Tongue (tissue), 2 donors: ENCODE data around the gene CPT1B. TPM values are rescaled to one million over a fixed set of nuclear protein-coding genes. Genes with fewer than 3 reads are reported as not detected.
"Not testable (repeated sequence)": the region's sequence is repeated elsewhere in the genome, so short reads cannot be mapped to it uniquely, and the experiment has no call there.

Source experiments
- DNase-seq: peaks from one replicate; pipeline ENCODE4 v3.0.0-alpha.2; 2015
- total RNA-seq: library from RNA; depleted of rRNA; stranded (reverse); fragments of >200 nt; gene quantifications from one replicate; pipeline ENCODE4 v1.2.3, GENCODE V29; 2014

CPT1B gene
- total RNA-seq, 1 donor from 2014 or later = 57.4 TPM

DNA sequence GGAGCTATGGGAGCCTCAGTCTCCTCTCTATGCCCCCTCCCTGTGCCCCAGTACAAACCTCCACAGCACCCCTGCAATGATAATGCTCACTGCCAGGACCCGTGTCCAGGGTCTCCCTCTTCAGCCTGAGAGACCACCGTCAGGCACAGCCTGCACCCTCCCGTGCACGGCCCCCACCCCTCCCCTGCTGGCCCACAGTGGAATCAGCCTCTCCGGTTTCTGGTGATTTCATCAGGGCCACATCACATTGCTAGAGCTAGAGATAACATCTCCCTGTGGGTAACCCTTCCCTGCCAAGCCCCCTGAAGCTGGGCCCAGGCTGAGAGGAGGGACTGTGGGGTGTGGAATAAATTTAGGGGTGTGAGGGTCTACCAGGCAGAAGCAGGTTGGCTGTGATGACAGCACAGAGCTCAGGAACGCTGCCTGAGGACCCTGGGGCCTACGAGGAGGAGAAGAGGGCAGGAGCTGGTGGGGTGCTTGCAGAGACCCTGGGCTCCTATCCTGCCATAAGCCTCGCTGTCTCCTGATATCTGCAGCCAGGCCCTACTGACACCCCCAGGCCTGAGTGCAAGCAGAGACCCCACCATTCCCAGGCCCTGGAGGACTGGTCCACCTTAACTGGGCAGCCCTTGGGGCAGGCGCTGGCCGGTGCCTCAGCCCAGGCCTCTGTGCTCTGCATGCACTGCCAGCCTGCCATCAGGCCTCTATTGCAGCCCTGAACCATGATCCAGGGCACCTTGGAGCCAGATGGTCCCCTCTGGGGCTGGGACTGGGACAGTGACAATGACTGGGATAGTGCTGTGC is 32.5 kb downstream of the CPT1B start, which contains the start of gene KLHDC7B:
KLHDC7B (plus strand) TSS at position 378 of the 804 bp plus-strand sequence; CDS start at position 723, 345 bp downstream.
- DNase-seq = no peak

DNA sequence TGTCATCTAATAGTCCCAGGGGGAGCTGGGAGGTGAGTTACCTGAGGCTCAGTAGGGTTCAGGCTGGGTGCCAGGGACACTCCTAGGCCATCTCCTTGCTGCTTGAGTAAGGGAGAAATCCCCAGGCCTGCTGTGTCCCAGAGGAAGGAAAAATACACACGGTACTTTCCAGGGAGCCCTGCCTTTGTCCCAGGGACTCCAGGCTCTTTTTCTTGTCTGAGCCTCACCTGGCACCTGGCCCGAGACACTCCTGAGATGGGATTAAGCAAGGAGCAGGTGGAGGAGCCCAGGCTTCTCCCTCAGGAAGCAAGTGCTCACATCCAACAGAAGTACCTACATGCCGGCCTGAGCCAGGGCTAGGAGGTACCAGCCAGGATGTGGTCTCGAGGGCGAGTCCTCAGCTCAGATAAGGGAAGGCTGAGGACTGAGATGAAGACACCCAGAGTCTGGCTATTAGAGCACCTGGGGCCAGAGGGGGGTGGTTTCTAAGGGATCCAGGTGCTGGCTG is 33.4 kb downstream of the CPT1B start:
- no peak for DNase-seq

DNA sequence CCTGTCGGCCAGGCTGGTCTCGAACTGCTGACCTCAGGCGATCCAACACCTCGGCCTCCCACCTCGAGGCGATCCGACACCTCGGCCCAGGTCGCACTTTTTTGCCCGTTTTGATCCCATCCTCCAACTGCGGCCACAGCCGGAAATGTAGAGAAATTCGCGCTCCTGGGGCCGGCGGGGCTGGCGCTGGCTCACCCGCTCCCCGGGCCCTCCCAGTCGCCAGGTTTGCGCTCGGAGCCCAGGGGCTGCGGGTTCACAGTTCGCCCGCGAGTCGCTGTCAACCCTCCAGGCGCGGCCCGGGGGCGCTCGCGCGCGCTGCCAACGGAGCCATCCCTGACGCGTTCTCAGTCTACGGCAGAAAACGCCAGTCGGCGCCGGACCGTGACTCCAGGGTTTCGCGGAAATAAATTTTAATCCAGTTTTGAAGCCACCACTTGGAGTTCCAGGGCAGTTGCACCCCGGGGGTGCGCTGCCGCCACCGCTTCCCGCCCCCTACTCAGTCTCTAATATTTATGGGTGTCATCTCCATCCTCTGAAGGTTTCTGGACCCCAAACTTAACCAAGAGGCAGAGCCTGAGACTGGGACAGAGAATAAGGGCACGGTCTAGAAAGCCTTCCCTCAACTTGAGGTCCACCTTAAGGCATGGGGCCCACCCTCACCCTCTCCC is 34.0 kb downstream of the CPT1B start:
- peak; percentile 63 for DNase-seq

DNA sequence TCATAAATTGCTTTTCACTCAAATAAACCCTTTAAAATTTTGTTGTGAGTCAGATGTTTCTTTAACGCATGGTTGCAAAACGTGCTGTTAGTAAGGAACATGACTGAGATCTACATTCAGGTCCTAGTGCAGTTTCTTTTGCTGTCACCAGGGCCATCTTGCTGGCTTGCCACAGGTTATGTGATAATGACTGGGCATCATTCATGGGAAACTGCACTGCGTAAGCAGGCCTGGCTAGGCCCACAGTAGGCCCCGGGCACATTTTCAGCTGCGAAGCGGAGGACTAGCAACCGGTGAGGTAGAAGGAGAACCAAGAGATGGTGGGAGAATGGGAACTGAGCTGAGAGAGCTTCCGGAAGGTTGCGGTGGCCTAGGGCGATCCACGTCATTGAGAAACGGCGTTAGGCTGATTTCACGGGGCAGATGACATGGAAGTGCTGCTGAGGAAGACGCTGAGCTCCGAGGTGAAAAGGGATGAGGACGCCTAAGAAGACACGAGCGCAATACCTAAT is 35.8 kb downstream of the CPT1B start:
- no peak for DNase-seq

DNA sequence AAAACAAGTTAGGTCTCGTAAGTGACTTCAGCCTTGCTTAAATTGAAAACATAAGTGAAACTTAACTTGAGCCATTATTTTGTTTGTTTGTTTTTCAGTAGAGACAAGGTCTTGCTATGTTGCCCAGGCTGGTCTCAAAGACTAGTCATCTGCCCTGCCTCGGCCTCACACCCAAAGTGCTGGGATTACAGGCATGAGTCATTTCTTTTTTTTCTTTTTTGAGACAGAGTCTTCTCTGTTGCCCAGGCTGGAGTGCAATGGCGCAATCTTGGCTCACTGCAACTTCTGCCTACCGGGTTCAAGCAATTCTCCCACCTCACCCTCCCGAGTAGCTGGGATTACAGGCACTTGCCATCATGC is 36.6 kb downstream of the CPT1B start:
- not testable (repeated sequence) for DNase-seq

DNA sequence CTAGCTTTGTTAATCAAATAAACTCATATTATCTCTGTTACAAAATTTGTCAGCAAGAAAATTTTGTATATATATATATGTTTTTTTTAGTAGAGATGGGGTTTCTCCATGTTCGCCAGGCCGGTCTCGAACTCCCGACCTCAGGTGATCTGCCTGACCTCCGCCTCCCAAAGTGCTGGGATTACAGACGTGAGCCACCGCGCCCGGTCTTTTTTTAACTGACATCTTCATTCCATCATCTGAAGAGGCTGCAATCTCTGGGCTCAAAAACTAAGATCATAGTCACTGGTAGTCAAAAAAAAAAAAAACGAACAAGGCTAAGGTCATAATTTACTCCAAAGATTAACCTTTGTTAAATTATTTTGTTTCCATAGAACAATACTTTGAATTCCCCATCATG is 37.8 kb downstream of the CPT1B start:
- DNase-seq = no peak

DNA sequence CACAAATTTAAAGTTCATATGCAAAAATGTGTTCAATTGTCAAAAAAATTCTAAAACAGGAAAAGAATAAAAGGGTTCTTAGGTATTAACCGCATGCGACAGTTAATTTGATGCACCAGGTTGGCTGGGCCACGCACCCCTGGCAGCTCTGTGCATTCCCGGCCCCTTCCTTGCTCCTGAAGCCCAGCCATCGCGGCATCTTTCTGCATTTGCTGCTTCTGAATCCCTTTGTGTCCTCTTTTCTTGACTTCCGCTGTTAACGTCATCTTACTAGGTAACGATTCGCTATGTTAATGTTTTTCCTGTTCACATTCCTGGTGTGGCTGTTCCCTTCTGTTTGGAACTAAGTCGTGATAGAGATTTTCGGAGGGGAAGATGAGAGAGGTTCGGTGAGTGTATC is 40.5 kb downstream of the CPT1B start:
- no peak for DNase-seq

DNA sequence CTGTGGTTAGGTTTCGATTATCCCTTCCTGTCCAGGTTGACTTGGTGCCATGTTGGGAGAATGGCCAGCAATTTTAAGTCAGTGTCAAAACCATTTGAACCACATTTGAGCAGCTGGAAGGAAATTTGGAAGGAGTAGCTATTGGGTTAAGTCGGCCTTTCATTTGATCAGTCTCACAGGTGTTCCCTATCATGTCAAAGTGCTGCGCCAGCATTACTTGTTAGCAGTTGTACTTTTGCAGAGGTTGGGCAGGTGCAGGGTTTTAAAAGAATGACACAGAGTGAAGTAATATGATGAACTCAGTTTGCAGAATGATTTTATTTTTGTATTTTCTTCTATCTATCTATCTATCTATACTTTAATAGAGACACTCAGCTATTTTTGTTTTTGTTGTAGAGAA is 42.0 kb downstream of the CPT1B start:
- no peak for DNase-seq

DNA sequence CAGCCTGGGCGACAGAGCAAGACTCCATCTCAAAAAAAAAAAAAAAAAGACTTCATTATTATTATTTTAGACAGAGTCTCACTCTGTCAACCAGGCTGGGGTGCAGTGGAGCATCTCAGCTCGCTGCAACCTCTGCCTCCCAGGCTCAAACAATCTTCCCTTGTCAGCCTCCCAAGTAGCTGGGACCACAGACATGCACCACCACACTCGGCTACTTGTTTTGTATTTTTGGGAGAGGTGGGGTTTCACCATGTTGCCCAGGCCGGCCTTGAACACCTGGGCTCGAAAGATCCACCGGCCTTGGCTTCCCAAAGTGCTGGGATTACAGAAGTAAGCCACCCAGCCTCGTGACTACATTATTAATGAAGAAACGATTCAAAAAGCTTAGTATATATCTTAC is 43.1 kb downstream of the CPT1B start:
- no peak for DNase-seq

DNA sequence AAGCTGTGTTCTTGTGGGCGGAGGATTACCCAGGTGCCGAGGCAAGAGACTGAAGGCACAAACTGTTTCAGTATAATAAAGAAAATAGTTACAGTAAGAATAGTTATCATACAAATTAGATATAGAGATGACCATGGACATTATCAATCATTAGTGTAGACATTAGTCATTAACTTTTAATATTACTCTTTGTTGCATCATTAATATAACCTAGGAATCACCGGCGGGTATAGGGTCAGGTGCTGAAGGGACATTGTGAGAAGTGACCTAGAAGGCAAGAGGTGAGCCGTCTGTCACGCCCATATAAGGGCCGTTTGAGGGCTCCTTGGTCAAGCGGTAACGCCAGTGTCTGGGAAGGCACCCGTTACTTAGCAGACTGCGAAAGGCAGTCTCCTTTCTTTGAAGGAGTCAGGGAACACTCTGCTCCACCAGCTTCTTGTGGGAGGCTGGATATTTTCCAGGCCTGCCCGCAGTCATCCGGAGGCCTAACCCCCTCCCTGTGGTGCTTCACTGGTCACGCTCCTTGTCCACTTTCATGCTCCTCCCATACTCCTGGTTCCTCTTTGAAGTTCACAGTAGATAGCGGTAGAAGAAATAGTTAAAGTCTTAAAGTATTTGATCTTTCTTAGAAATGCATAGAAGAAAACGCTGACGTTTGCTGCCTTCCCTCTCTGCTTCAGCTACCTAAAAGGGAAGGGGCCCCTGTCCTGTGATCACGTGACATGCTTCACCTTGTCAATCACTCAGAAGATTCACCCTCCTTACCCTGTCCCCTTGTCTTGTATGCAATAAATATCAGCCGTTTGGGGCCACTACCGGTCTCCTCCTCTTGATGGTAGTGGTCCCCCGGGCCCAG is 44.1 kb downstream of the CPT1B start:
- DNase-seq = not testable (repeated sequence)

DNA sequence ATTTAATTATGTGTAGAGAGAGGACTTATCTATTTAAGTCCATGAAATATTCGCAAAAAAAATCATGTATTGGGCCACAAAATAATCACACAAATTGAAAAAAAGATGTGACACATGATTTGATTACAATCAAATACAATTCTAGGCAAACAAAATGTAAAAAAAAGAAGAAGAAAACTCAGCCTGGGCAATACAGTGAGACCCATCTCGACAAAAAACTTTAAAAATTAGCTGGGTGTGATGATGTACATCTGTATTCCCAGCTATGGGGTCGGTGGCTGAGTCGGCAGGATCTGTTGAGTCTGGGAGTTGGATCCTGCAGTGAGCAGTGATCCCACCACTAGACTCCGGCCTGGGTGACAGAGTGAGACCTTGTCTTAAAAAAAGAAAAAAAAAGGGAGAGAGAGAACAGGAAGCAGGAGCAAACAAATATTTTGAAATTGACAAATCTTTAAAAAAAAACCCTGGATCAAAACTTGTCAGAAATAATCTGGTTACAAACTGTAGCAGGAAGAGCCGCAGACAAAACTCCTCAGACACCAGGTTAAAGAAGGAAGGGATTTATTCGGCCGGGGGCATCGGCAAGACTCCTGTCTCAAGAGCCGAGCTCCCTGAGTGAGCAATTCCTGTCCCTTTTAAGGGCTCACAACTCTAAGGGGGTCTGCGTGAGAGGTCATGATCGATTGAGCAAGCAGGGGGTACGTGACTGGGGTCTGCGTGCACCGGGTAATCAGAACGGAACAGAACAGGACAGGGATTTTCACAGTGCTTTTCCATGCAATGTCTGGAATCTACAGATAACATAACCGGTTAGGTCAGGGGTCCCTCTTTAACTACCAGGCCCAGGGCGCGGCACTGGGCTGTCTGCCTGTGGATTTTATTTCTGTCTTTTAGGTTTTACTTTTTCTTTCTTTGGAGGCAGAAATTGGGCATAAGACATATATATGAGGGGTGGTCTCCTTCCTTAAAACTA is 45.1 kb downstream of the CPT1B start:
- no peak for DNase-seq

DNA sequence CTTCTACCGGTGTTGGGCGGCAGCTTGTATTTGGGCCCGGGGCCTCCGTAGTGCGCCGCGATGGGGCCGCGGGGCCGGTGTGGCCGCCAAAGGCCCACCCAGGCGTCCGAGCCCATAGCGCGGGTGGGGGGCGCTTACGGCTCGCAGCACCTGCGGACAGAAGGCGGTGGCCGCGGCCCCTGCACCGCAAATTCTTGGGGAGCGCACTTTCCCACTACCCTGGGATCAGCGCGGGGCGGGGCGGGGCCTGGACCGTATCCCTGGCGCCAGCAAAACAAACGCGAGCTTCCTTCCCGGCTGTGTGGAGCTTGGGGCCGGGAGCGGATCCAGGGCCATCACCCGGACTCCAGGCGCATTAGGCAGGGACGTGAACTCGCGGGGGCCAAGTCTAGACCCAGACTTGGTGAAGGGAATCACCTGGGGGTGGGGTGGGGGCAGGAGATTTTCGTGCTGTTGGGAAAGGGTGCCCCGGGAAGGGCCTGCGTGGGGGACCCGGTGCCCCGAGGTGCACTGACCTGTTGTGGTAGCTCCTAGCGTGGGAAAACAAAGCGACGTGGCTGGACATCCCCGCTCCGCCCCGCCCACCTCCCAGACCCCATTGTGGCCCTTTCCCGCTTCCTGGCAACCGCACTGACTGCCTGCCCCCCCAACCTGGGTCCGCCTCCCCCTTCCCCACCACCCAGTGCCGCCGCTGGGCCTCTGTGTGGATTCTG is 46.1 kb downstream of the CPT1B start:
- DNase-seq = peak; percentile 78

DNA sequence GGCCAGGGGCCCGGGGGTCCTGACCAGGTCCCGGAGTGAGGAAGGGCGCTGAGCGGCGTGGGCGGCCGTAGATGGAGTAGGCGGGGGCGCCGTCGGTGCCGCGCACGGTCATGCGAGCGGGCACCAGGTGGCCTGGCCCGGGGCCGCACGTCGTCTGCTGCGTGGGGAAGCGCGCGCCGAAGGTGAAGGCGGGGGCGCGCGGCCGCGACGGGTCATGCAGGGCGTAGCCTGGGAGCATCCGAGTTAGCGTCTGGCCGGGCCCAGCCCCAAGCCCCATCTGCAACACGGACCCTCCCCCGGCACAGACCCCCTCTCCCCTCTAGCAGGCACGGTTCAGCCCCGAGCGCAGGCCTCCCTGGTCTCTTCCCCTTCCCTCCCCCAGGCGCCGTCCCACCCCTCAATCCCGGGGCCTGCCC is 46.7 kb downstream of the CPT1B start:
- DNase-seq = no peak

DNA sequence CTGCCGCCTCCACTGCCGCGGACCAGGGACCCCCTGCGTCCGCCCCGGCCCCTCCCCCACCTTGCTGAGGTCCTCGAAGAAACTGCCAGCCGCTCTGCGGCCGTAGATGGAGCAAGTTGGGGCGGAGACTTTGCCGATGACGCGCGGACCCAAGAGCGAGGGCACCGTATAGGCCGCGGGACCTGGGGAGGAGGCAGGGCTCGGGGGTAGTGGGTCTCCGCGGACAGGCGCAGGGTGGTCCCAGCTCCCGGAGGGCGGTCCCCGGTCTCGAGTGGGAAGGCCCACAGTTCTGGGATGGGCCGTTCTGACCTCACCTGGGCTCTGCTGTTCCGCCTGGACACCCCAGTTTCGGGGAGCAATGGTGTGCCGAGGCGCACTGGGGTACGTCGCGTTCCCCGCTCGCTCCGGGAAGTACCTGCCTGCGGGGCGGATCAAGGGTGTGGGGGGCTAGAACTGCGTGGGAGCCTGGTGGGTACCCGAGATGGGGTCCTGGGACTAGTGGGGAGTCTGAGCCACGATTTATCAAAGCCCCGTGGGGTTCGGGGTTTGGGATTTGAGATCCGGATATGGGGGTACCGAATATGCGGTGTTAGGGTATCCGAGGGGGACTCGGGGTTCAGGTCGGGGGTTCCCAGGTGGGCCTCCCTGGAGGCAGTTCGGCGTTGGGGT is 47.2 kb downstream of the CPT1B start:
- peak; percentile 72 for DNase-seq

DNA sequence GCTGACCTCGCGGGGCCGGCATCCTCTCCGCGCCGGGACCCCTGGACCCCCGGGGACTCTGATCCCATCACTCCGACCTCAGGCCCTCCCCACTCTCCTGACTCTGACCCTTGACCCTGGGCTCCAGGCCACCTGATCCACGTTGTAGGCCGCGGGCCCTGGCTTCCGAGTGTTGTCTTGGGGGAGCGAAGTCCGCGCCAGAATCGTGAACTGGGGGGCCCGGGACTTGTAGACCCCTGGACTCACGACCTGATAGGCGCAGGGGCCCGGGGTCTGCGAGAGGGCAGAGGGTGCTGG is 47.7 kb downstream of the CPT1B start:
- DNase-seq = no peak

DNA sequence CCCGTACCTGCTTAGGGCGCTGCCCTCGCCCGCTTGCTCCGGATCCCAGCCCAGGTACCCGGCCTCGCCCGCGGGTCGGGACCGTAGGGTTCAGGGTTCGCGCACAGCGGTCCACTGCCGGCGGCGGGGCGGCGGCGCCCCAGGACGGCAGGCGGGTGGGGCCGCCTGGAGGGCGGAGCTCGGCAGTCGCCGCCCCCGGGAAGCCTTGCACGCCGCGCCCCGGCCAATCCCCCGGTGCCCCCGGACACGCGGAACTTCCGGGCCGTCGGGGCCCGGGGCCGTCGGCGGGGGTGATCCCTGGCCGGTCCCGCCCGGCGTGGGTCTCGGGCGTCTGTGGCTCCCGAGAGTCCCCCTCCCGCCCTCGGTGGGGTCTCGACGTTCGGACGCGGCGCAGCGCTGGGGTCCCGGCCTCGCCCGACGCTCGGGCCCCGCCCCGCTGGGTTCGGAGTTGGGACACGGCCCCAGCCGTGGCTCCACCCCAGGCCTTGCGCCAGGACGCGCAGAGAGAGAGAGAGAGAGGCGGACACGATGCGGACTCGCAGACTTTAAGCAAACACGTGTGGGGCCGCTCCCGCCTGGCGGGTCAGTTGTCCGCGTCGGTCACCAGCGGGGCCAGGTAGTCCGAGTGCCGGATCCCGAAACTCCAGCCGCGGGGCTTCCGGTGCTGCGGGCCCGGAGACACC is 48.2 kb downstream of the CPT1B start, which contains the start of gene TYMP:
TYMP (minus strand) TSS at position 116 of the 683 bp plus-strand sequence. CDS start 303 bp downstream, outside the sequence.
- no peak for DNase-seq

DNA sequence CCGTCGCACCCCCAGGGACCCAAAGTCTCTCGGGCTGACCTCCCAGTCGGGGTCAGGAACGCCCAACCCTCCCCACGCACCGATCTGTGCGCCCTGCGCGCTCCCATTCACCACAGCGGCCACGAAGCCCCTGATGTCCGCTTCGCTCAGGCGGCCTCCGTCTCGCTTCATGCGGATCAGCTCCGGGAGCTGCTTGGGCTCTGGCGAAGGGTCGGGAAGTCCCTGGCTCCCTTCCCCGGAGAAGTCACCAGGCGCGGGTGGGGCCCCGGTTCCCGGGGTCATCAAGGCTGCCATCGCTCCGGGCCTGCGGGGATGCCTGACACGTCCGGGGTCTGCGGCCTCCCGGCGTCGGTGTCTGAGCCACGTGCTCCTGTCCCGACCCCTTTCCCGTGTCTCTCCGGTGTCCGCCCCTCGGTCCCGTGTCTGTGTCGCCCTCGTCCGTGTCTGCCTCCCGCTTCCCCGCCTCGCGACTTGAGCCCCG is 48.8 kb downstream of the CPT1B start:
- DNase-seq = no peak

DNA sequence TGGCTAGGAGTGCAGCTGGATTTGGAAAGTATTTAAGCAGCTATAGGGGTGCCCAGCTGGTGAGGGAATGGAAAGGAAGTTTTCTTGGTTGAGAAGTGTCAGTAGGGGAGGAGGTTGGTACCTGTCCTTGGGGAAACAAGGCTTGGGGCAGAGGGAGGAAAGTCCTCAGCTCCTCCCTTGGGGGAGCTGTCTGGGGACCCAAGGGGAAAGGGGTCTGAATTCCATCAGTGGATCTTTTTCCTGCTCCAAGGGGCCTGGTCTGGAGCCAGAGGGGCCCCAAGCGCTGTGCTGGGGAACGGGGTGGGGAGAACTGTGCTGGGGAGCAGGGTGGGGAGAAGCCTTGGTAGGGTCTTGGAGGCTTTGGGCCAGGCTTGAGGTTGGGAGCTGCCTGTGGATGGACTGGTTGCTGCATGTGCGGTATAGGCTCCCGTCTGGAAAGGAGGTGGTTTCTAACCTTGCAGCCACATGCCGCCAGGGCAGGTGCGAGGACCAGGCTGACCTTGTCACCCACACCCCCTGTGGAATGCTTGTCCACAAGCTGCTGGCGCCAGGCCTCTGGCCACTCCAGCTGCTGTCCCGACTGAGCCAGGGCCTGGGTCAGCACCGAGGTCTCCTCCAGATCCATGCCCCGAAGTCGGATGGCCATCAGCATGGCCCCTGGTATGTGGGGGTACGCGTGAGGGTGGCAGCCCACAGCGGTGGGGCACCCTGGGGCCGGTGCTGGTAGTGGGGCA is 49.4 kb downstream of the CPT1B start:
- no peak for DNase-seq
